Measurements from ENCODE around the gene KLK1. TPM values are rescaled to one million over a fixed set of nuclear protein-coding genes. Genes with fewer than 3 reads are reported as not detected.

The KLK1 gene
- total RNA-seq, 5 donors from 2014 or later (not counting 1 experiment from before 2014, with no cell fraction given) = 0.59 to 0.96 (median 0.60) TPM; not detected in 2

GRCh38 chr19:50859849-50860248 lies 36.3 kb upstream of the KLK1 start:
- no peaks in the 10 kb centered on the region for H3K4me1 Mint-ChIP-seq
- Histone ChIP-seq H3K27ac (ENCODE audit: low read length) (no peak overlapping the region), H3K4me3 (ENCODE audit: control insufficient read depth in 1 of 2, extremely low read depth in 1 of 2, low read length in 1 of 2) (no peak overlapping the region), H3K4me1 (ENCODE audit: control insufficient read depth in 1 of 2, extremely low read depth in 1 of 2, insufficient read depth in 2 of 2, low read length in 2 of 2) (no peaks in the 10 kb centered on the region), H3K9me3 (no peaks in the 10 kb centered on the region), H3K36me3 (ENCODE audit: control insufficient read depth in 2 of 2, extremely low read depth in 1 of 2, insufficient read depth in 1 of 2, low read length in 1 of 2) (no peaks in the 10 kb centered on the region), H3K27me3 (replicated peaks in 1 of 2; ENCODE audit: control insufficient read depth in 2 of 2, extremely low read depth in 1 of 2, insufficient read depth in 2 of 2, low read length in 1 of 2) (peaks cover 3 to 48% of the 10 kb centered on the region in 2 experiments)
- H3K27ac Mint-ChIP-seq = no peak overlapping the region
- no peak for ATAC-seq (replicated peaks in 1 of 4)
- POLR2A ChIA-PET = no interaction called here
- H3K36me3 Mint-ChIP-seq = no peaks in the 10 kb centered on the region
- CTCF ChIA-PET = no interaction called here
- H3K9me3 Mint-ChIP-seq = peaks cover 0 to 16% (median 14%) of the 10 kb centered on the region in 3 donors
- 100% methylated on average over 3 of the region's 4 CpGs for WGBS (ENCODE audit: insufficient coverage)
- H3K4me3 Mint-ChIP-seq = no peak overlapping the region
- no peak for DNase-seq
- peaks cover 61% of the 10 kb centered on the region in 2 donors for H3K27me3 Mint-ChIP-seq

GRCh38 chr19:50858886-50859285 lies 35.3 kb upstream of the KLK1 start:
- ATAC-seq (replicated peaks in 1 of 4) (no peak), DNase-seq (no peak)
- H3K4me1 ChIP-seq (ENCODE audit: control insufficient read depth in 1 of 2, extremely low read depth in 1 of 2, insufficient read depth in 2 of 2, low read length in 2 of 2) = no peaks in the 10 kb centered on the region
- H3K27me3 ChIP-seq (replicated peaks in 1 of 2; ENCODE audit: control insufficient read depth in 2 of 2, extremely low read depth in 1 of 2, insufficient read depth in 2 of 2, low read length in 1 of 2) = peaks cover 3 to 54% of the 10 kb centered on the region in 2 experiments
- no peaks in the 10 kb centered on the region for H3K4me1 Mint-ChIP-seq
- H3K9me3 ChIP-seq = no peaks in the 10 kb centered on the region
- no peak overlapping the region for H3K4me3 Mint-ChIP-seq
- no peak overlapping the region for H3K4me3 ChIP-seq (ENCODE audit: control insufficient read depth in 1 of 2, extremely low read depth in 1 of 2, low read length in 1 of 2)
- CTCF ChIA-PET = no interaction called here
- H3K27me3 Mint-ChIP-seq = peaks cover 65 to 66% of the 10 kb centered on the region in 2 donors
- 12% methylated on average over 7 of the region's 7 CpGs for WGBS (ENCODE audit: insufficient coverage)
- H3K36me3 ChIP-seq (ENCODE audit: control insufficient read depth in 2 of 2, extremely low read depth in 1 of 2, insufficient read depth in 1 of 2, low read length in 1 of 2) = no peaks in the 10 kb centered on the region
- H3K36me3 Mint-ChIP-seq = no peaks in the 10 kb centered on the region
- H3K9me3 Mint-ChIP-seq = peaks cover 0 to 16% (median 14%) of the 10 kb centered on the region in 3 donors
- H3K27ac Mint-ChIP-seq = no peak overlapping the region
- POLR2A ChIA-PET = no interaction called here
- no peak overlapping the region for H3K27ac ChIP-seq (ENCODE audit: low read length)

GRCh38 chr19:50857366-50857765 lies 33.8 kb upstream of the KLK1 start:
- CTCF ChIA-PET = no interaction called here
- H3K27ac ChIP-seq (ENCODE audit: low read length) = no peak overlapping the region
- no peaks in the 10 kb centered on the region for H3K36me3 Mint-ChIP-seq
- WGBS (ENCODE audit: insufficient coverage) = 66% methylated on average over 6 of the region's 6 CpGs
- ATAC-seq (replicated peaks in 1 of 4) = no peak
- no peak overlapping the region for H3K4me3 ChIP-seq (ENCODE audit: control insufficient read depth in 1 of 2, extremely low read depth in 1 of 2, low read length in 1 of 2)
- peaks cover 0 to 14% (median 14%) of the 10 kb centered on the region in 3 donors for H3K9me3 Mint-ChIP-seq
- no peak overlapping the region for H3K4me3 Mint-ChIP-seq
- H3K27me3 ChIP-seq (replicated peaks in 1 of 2; ENCODE audit: control insufficient read depth in 2 of 2, extremely low read depth in 1 of 2, insufficient read depth in 2 of 2, low read length in 1 of 2) = peaks cover 3 to 57% of the 10 kb centered on the region in 2 experiments
- no peaks in the 10 kb centered on the region for H3K4me1 Mint-ChIP-seq
- POLR2A ChIA-PET = no interaction called here
- H3K27me3 Mint-ChIP-seq = peaks cover 60 to 65% of the 10 kb centered on the region in 2 donors
- no peaks in the 10 kb centered on the region for H3K4me1 ChIP-seq (ENCODE audit: control insufficient read depth in 1 of 2, extremely low read depth in 1 of 2, insufficient read depth in 2 of 2, low read length in 2 of 2)
- H3K27ac Mint-ChIP-seq = no peak overlapping the region
- DNase-seq = no peak
- H3K36me3 ChIP-seq (ENCODE audit: control insufficient read depth in 2 of 2, extremely low read depth in 1 of 2, insufficient read depth in 1 of 2, low read length in 1 of 2) = no peaks in the 10 kb centered on the region
- H3K9me3 ChIP-seq = no peaks in the 10 kb centered on the region

GRCh38 chr19:50854636-50855410 lies 31.2 kb upstream of the KLK1 start, which contains the start of gene KLK3:
TSS of gene KLK3 (plus strand) at chr19:50854915. CDS start at chr19:50854956, 41 bp downstream.
- peaks cover 47 to 71% of the 10 kb centered on the region in 2 donors for H3K27me3 Mint-ChIP-seq
- no peak within 1 kb of the TSS for H3K27ac Mint-ChIP-seq
- Histone ChIP-seq H3K9me3 (no peaks in the 10 kb centered on the region), H3K27me3 (replicated peaks in 1 of 2; ENCODE audit: control insufficient read depth in 2 of 2, extremely low read depth in 1 of 2, insufficient read depth in 2 of 2, low read length in 1 of 2) (peaks cover 3 to 62% of the 10 kb centered on the region in 2 experiments), H3K4me3 (ENCODE audit: control insufficient read depth in 1 of 2, extremely low read depth in 1 of 2, low read length in 1 of 2) (no peak within 1 kb of the TSS), H3K36me3 (ENCODE audit: control insufficient read depth in 2 of 2, extremely low read depth in 1 of 2, insufficient read depth in 1 of 2, low read length in 1 of 2) (no peaks in the 10 kb centered on the region), H3K27ac (ENCODE audit: low read length) (no peak within 1 kb of the TSS), H3K4me1 (ENCODE audit: control insufficient read depth in 1 of 2, extremely low read depth in 1 of 2, insufficient read depth in 2 of 2, low read length in 2 of 2) (no peaks in the 10 kb centered on the region)
- ATAC-seq (replicated peaks in 1 of 4) = no peak
- no peak within 1 kb of the TSS for H3K4me3 Mint-ChIP-seq
- CTCF ChIA-PET = no interaction called here
- WGBS (ENCODE audit: insufficient coverage) = 70% methylated on average over 4 of the region's 9 CpGs
- POLR2A ChIA-PET = no interaction called here
- H3K4me1 Mint-ChIP-seq = no peaks in the 10 kb centered on the region
- H3K36me3 Mint-ChIP-seq = no peaks in the 10 kb centered on the region
- DNase-seq = no peak
- H3K9me3 Mint-ChIP-seq = no peaks in the 10 kb centered on the region

- Histone ChIP-seq H3K27ac (ENCODE audit: low read length) (no peak overlapping the region), H3K4me1 (ENCODE audit: control insufficient read depth in 1 of 2, extremely low read depth in 1 of 2, insufficient read depth in 2 of 2, low read length in 2 of 2) (no peaks in the 10 kb centered on the region), H3K4me3 (ENCODE audit: control insufficient read depth in 1 of 2, extremely low read depth in 1 of 2, low read length in 1 of 2) (no peak overlapping the region), H3K36me3 (ENCODE audit: control insufficient read depth in 2 of 2, extremely low read depth in 1 of 2, insufficient read depth in 1 of 2, low read length in 1 of 2) (no peaks in the 10 kb centered on the region), H3K27me3 (replicated peaks in 1 of 2; ENCODE audit: control insufficient read depth in 2 of 2, extremely low read depth in 1 of 2, insufficient read depth in 2 of 2, low read length in 1 of 2) (peaks cover 0 to 39% of the 10 kb centered on the region in 2 experiments), H3K9me3 (no peaks in the 10 kb centered on the region)
- POLR2A ChIA-PET = no interaction called here
- no peak overlapping the region for H3K4me3 Mint-ChIP-seq
- 70% methylated on average over 4 of the region's 4 CpGs for WGBS (ENCODE audit: insufficient coverage)
- H3K9me3 Mint-ChIP-seq = no peaks in the 10 kb centered on the region
- peaks cover 32 to 59% of the 10 kb centered on the region in 2 donors for H3K27me3 Mint-ChIP-seq
- H3K27ac Mint-ChIP-seq = no peak overlapping the region
- no peaks in the 10 kb centered on the region for H3K36me3 Mint-ChIP-seq
- CTCF ChIA-PET = no interaction called here
- DNase-seq (no peak), ATAC-seq (replicated peaks in 1 of 4) (no peak)
- no peaks in the 10 kb centered on the region for H3K4me1 Mint-ChIP-seq
These were observed 28.0 kb upstream of the KLK1 start for GRCh38 chr19:50851620-50852019.

GRCh38 chr19:50850738-50851137 lies 27.2 kb upstream of the KLK1 start:
- peaks cover 0 to 33% of the 10 kb centered on the region in 2 experiments for H3K27me3 ChIP-seq (replicated peaks in 1 of 2; ENCODE audit: control insufficient read depth in 2 of 2, extremely low read depth in 1 of 2, insufficient read depth in 2 of 2, low read length in 1 of 2)
- no peaks in the 10 kb centered on the region for H3K36me3 Mint-ChIP-seq
- H3K36me3 ChIP-seq (ENCODE audit: control insufficient read depth in 2 of 2, extremely low read depth in 1 of 2, insufficient read depth in 1 of 2, low read length in 1 of 2) = no peaks in the 10 kb centered on the region
- no peak overlapping the region for H3K27ac ChIP-seq (ENCODE audit: low read length)
- H3K9me3 Mint-ChIP-seq = no peaks in the 10 kb centered on the region
- ChIA-PET CTCF (no interaction called here), POLR2A (no interaction called here)
- 40% methylated on average over 1 of the region's 3 CpGs for WGBS (ENCODE audit: insufficient coverage)
- DNase-seq (no peak), ATAC-seq (replicated peaks in 1 of 4) (no peak)
- H3K27ac Mint-ChIP-seq = no peak overlapping the region
- no peak overlapping the region for H3K4me3 Mint-ChIP-seq
- H3K27me3 Mint-ChIP-seq = peaks cover 24 to 50% of the 10 kb centered on the region in 2 donors
- H3K4me3 ChIP-seq (ENCODE audit: control insufficient read depth in 1 of 2, extremely low read depth in 1 of 2, low read length in 1 of 2) = no peak overlapping the region
- H3K4me1 Mint-ChIP-seq = no peaks in the 10 kb centered on the region
- no peaks in the 10 kb centered on the region for H3K9me3 ChIP-seq
- H3K4me1 ChIP-seq (ENCODE audit: control insufficient read depth in 1 of 2, extremely low read depth in 1 of 2, insufficient read depth in 2 of 2, low read length in 2 of 2) = no peaks in the 10 kb centered on the region
